Coronary artery (tissue), 2 donors: ENCODE results near the gene FSTL4.

Source experiments
- DNase-seq: peaks from one replicate; pipeline ENCODE4 v3.0.0-alpha.2; 2017; ENCODE audit warnings: low spot score
- H3K27ac ChIP-seq, 2 donors: fragments of 200-600 bp; sonication (generic); one replicate each; pipeline ENCODE4 v1.5.1; 2016 to 2019
- H3K4me3 ChIP-seq: fragments of 200-600 bp; sonication (generic); 2 replicates; pipeline ENCODE4 v1.5.1; 2016; ENCODE audit warnings: mild to moderate bottlenecking, moderate library complexity
- TF ChIP-seq, protein P1 (sequence below): fragments of 200-600 bp; sonication (generic); IDR thresholded peaks from one replicate; pipeline ENCODE4 v1.5.1; 2019; ENCODE audit warnings: antibody characterized with exemption

FSTL4 gene

DNA sequence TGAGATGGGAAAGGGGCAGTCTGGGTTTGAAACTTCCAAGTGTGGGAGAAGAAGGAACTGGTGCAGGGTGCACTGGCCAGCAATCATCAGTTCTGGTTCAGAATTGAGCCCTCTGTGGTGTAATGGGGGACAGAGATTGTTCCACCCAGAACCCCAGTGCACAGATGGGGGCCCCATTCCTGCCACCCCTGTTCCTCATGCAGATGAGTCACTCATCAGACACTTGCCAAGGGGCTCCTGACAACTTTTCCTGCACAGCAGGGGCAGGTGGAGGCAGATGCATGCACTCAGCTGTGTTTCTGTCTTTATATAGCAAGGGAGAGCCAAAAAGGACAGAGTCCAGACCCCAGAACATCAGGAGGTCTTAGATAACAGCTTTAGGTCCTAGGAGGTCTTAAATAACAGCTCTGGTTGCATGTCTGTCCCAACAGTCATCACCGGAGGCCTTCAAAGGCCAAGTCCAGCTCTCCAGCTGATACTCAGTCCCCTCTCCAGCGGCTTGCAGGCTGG, 307.6 kb downstream of the FSTL4 start:
- Histone ChIP-seq H3K27ac (no peak overlapping the region), H3K4me3 (no peak overlapping the region)
- DNase-seq: no peak
- TF ChIP-seq, protein P1, sequence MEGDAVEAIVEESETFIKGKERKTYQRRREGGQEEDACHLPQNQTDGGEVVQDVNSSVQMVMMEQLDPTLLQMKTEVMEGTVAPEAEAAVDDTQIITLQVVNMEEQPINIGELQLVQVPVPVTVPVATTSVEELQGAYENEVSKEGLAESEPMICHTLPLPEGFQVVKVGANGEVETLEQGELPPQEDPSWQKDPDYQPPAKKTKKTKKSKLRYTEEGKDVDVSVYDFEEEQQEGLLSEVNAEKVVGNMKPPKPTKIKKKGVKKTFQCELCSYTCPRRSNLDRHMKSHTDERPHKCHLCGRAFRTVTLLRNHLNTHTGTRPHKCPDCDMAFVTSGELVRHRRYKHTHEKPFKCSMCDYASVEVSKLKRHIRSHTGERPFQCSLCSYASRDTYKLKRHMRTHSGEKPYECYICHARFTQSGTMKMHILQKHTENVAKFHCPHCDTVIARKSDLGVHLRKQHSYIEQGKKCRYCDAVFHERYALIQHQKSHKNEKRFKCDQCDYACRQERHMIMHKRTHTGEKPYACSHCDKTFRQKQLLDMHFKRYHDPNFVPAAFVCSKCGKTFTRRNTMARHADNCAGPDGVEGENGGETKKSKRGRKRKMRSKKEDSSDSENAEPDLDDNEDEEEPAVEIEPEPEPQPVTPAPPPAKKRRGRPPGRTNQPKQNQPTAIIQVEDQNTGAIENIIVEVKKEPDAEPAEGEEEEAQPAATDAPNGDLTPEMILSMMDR: no peak

- TF ChIP-seq, protein P1: no peak
- no peak overlapping the region for H3K4me3 ChIP-seq
- H3K27ac ChIP-seq: no peak overlapping the region
- DNase-seq: no peak
Measured at GRCh38 chr5:133304178-133304577, 308.2 kb downstream of the FSTL4 start.

GRCh38 chr5:133303298-133303697, 309.0 kb downstream of the FSTL4 start:
- TF ChIP-seq, protein P1: no peak
- DNase-seq: no peak

DNA sequence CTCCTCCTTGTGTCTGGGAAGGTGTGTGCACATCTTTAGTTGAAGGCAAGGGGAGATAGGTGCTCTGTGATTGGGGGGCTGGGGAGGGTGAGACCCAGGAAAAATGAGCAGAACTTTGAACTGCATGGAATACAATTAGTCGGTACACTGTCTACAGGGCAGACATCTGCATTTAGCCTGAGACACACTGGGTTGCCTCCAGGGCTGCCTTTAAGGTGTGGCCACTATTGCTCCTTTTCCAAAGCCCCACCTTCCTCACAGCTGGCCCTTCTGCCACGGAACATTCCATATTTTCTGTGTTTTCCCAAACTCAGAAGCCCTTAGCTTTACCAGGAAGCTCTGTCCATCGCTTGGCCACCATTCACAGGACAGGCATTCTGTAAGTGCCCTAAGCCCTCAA, 312.6 kb downstream of the FSTL4 start:
- Histone ChIP-seq H3K27ac (no peak overlapping the region), H3K4me3 (no peak overlapping the region)
- DNase-seq: no peak
- TF ChIP-seq, protein P1: no peak

More at GRCh38 chr5:133303298-133303697, 309.0 kb downstream of the FSTL4 start:
- Histone ChIP-seq H3K27ac (no peak overlapping the region), H3K4me3 (no peak overlapping the region)

DNA sequence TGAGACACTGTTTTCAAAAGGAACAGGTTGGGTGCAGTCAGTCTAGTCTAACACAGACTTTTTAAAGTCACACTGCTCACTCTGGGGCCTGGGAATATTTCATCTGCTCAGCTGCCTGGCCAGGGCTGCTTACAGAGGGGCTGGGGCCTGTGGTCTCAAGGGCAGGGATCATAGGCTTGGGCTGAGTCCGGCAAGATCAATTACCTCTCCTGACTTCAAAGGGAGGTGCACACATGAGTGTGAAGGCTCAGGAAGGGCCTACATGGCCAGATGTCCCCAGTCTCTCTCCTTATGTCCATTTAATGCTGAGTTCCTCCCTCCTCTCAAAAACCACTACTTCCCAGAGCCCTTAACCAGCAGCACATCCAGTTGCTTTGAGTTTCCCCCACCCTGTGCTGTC, 313.3 kb downstream of the FSTL4 start:
- no peak overlapping the region for H3K27ac ChIP-seq
- no peak for DNase-seq
- TF ChIP-seq, protein P1: no peak
- no peak overlapping the region for H3K4me3 ChIP-seq

- TF ChIP-seq, protein P1: no peak
- no peak for DNase-seq
- no peak overlapping the region for H3K27ac ChIP-seq
- H3K4me3 ChIP-seq: no peak overlapping the region
Measured at GRCh38 chr5:133298447-133298846, 313.9 kb downstream of the FSTL4 start.

DNA sequence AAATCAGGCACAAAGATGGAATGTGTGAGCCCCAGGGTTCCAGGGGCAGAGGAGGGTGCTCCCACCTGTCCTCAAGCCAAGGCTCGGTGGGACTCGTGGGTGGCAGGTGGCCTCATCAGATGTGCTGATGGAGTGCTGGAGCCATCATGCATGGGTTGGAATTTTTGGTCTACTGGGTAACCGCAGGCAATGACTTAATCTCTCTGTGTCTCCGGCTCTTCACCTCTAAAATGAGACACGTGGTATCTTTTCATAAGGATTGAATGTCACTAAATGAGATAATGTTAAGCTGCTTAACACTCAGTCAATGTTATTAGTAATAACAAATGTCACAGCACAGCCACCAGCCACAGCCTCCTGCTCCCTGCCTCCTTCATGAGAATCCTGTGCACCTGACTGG, 315.0 kb downstream of the FSTL4 start:
- DNase-seq: no peak
- TF ChIP-seq, protein P1: no peak
- Histone ChIP-seq H3K27ac (no peak overlapping the region), H3K4me3 (no peak overlapping the region)
